ENCODE measurements around the gene IGDCC3.
A peak's percentile ranks its signal among the peaks of the same experiment; 100 is the strongest.

The IGDCC3 gene

DNA sequence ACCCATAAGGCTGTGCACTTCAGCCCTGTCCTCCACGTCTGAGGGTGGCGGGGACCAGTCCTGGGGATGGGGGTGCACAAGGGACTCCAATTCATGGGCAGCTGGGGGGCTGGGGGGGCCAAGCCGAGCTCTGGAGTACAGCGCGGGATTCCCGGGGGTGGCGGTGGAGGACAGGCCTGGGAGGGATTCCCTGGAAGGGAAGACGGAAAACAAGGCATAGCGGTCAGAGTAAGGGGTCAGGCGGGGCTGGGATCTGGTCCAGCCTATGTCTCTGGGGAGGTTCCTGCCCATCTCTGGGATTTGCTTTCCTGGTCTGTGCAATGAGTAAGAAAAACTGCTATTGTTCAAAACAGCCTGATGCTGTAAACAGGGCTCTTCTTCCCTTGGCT lies 8.1 kb upstream of the IGDCC3 start:
- ChIA-PET POLR2A (ENCODE audit: low non-redundant PET) (no interaction called here), CTCF (interaction anchor here (0.5 to 2.3 kb wide), 22 partner anchors 8 to 276 kb away, joined by 3 to 33 read pairs (median 4); partner anchors contain the start of gene RNU5B-1)
- DNase-seq (ENCODE audit: low spot score) = no peak
- H3K27ac ChIP-seq = no peak overlapping the region
- TF ChIP-seq, protein P1, sequence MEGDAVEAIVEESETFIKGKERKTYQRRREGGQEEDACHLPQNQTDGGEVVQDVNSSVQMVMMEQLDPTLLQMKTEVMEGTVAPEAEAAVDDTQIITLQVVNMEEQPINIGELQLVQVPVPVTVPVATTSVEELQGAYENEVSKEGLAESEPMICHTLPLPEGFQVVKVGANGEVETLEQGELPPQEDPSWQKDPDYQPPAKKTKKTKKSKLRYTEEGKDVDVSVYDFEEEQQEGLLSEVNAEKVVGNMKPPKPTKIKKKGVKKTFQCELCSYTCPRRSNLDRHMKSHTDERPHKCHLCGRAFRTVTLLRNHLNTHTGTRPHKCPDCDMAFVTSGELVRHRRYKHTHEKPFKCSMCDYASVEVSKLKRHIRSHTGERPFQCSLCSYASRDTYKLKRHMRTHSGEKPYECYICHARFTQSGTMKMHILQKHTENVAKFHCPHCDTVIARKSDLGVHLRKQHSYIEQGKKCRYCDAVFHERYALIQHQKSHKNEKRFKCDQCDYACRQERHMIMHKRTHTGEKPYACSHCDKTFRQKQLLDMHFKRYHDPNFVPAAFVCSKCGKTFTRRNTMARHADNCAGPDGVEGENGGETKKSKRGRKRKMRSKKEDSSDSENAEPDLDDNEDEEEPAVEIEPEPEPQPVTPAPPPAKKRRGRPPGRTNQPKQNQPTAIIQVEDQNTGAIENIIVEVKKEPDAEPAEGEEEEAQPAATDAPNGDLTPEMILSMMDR (conservative IDR thresholded peaks at IDR 0.05; ENCODE audit: low read depth) = peak; percentile 33; the same call in 1 of the 2 replicates

DNA sequence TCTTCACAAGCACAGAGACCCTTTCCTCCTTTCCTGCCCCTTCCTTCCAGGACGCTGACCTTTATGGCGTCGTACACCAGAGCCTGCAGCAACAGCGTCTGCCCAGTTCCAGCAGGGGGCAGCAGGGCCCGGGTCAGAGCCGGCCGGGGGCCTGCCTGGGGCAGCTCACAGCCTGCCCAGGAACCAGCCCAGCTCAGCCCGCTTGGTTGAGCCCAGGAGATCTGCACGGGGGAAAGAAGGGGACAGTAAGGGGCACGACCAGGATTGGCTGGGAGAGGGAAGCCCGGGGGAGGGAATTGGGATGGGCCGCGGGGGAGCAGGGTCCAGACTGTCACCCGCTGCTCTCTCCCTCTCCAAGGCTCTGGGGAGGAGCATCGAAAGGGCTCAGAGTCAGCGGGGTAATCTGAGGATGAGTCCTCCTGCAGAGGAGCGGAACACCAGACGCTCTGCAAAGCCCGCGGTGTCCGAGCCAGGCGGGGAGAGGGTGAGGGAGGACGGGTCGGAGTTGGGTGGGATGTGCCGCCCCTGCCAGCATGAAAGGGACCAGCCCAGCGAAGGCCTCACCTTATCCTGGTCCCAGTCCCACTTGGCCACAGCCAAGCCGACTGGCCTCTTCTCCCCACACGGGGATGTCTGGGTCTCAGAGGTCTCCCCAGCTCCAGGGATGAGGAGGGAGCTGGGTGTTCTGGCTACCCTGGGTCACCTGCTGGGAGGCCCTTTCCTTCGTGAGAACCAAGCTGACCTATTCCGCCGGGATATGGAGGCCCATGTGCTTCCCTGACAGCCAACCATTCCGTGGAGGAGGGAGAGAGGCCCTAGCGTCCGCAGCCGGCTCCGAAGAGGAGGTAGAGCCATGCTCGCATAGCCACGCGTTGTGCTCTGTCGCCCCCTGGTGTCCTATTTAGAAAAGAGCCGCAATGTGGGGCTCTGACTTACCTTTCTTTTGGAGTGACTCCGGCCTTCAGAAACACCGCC lies 7.4 kb upstream of the IGDCC3 start:
- ChIA-PET CTCF (interaction anchor here (0.5 to 2.3 kb wide), 30 partner anchors 9 to 1093 kb away, joined by 3 to 33 read pairs (median 4); partner anchors contain the start of gene RNU5B-1), POLR2A (ENCODE audit: low non-redundant PET) (no interaction called here)
- H3K27ac ChIP-seq = peak overlapping the region; percentile 19

DNA sequence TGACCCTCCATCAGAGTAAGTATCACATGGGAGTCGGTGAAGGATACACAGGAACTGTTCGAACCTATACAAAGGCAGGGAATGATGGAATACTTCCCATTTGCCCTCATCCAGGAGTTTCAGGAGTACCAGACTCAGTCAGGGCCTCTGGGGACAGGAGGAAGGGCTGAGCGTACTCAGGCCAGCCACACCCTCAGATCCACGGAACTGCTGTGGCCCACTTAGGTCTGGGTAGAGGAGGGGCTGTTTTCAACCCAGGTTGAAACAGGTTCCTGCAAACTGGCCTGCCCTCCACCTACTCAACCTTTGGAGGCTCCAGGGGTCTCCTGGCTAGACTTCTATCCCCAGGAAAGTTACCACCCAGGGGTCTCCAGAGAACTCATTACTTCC lies 6.7 kb upstream of the IGDCC3 start:
- ChIA-PET CTCF (interaction anchor here (0.5 to 2.2 kb wide), 12 partner anchors 8 to 1094 kb away, joined by 3 to 33 read pairs (median 4); no protein-coding TSS in a partner anchor), POLR2A (ENCODE audit: low non-redundant PET) (no interaction called here)
- no peak for DNase-seq (ENCODE audit: low spot score)
- peak overlapping the region; percentile 19; the same call in 1 of the 2 replicates for H3K27ac ChIP-seq
- TF ChIP-seq, protein P1 (conservative IDR thresholded peaks at IDR 0.05; ENCODE audit: low read depth) = no peak

More for the DNA sequence above, 7.4 kb upstream of the IGDCC3 start:
- peak; percentile 89 for DNase-seq (ENCODE audit: low spot score)
- TF ChIP-seq, protein P1 (conservative IDR thresholded peaks at IDR 0.05; ENCODE audit: low read depth) = peak; percentile 90

DNA sequence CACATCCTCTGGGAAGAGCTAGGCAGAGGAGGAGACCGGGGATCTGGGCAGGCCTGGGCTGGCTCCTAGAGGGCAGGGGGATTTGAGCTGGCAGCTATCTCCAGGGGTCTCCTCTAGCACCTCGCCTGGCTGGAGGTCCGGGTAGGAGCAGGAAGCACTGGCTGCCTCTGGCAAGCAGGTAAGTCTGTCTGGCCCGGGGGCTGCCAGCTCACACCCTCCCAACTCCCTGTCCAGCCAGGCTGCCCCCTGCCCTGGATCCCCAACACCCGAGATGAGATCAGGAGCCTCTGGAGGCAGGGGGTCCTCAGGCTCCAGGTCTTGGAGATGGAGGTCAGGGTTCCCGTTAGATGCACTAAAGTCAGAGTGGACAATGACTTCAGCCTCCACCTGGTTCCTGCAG lies 6.2 kb upstream of the IGDCC3 start:
- H3K27ac ChIP-seq = no peak overlapping the region
- TF ChIP-seq, protein P1 (conservative IDR thresholded peaks at IDR 0.05; ENCODE audit: low read depth) = no peak
- ChIA-PET POLR2A (ENCODE audit: low non-redundant PET) (no interaction called here), CTCF (interaction anchor here (0.5 to 2.2 kb wide), 3 partner anchors 62 to 177 kb away, joined by 3 to 12 read pairs (median 3); no protein-coding TSS in a partner anchor)
- no peak for DNase-seq (ENCODE audit: low spot score)

DNA sequence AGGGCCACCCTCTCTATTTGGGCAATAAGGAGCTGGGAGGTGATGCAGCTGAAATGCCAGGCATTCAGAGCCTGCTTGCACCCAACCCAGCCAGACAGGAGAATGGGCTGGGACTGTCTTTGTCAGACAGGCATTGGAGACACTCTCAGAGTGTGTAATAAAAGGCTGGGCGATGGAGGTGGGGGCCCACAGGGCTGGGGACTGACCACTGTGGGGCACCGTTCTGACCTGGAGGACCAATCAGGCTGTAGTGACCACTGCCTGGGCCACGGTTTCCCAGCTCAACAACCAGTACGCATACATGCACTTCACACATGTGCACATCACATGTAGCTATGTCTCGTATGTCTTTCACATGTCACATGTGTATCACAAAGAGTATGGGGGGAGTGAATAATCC lies 5.7 kb upstream of the IGDCC3 start:
- ChIA-PET CTCF (interaction anchor here (0.5 to 2.2 kb wide), 4 partner anchors 12 to 65 kb away, joined by 3 to 12 read pairs (median 4); no protein-coding TSS in a partner anchor), POLR2A (ENCODE audit: low non-redundant PET) (no interaction called here)
- DNase-seq (ENCODE audit: low spot score) = no peak
- H3K27ac ChIP-seq = no peak overlapping the region
- TF ChIP-seq, protein P1 (conservative IDR thresholded peaks at IDR 0.05; ENCODE audit: low read depth) = no peak

DNA sequence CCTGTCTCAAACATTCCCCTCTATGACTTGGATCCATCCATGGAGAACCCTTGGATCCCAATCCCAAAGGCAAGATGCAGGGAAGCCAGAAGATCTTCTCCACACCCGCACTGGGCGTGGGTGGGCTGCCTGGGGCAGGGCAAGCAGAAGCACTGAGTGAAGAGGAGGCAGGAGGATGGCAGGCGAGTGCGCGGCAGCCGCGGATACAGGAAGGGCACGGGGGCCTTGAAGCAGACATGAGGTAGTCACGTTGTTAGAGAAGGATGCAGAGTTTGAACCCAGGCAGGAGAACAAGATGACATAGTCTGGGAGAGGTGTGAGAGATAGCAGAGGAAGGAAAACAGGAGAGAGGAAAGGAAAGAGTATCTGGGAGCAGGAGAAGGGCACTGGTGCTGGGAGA lies 5.1 kb upstream of the IGDCC3 start:
- no peak overlapping the region for H3K27ac ChIP-seq

More for the DNA sequence above, 5.1 kb upstream of the IGDCC3 start:
- TF ChIP-seq, protein P1 (conservative IDR thresholded peaks at IDR 0.05; ENCODE audit: low read depth) = no peak
- DNase-seq (ENCODE audit: low spot score) = no peak
- ChIA-PET CTCF (interaction anchor here (0.5 to 2.2 kb wide), 3 partner anchors 13 to 64 kb away, joined by 3 to 12 read pairs (median 4); no protein-coding TSS in a partner anchor), POLR2A (ENCODE audit: low non-redundant PET) (no interaction called here)

Data from RWPE1 (cell line).